Common myeloid progenitor, CD34-positive (primary cell): ENCODE data around the gene ZBTB4.

Experiments used
- CTCF ChIA-PET: fragments of 350-600 bp; sonication (Branson Sonifier 250); formaldehyde crosslinking; loops from one replicate; lab custom pipeline; 2021; ENCODE audit warnings: antibody characterized with exemption; lab: Charles Lee
- POLR2A ChIA-PET: fragments of 350-600 bp; sonication (Branson Sonifier 250); formaldehyde crosslinking; loops from one replicate; lab custom pipeline; 2021; ENCODE audit warnings: antibody characterized with exemption; lab: Charles Lee
- DNase-seq, 3 donors: peaks; one replicate each; pipeline versions ENCODE4 v3.0.0 to v3.0.0-alpha.2; 2013
- H3K27ac ChIP-seq, 2 experiments: 1 replicate in 1 of 2; 2 replicates in 1 of 2; pipeline ENCODE4 v1.7.0; 2013; ENCODE audit warnings: inconsistent platforms in 2 of 2, low read length in 2 of 2, mild to moderate bottlenecking in 2 of 2, low read depth in 1 of 2, moderate library complexity in 1 of 2; ENCODE audit not compliant: severe bottlenecking in 2 of 2, insufficient read depth in 1 of 2, poor library complexity in 1 of 2
- H3K27me3 ChIP-seq, 5 experiments: replicated peaks in 2 of 5; 1 replicate in 3 of 5; 2 replicates in 2 of 5; pipeline versions ENCODE4 v1.6.1 to v1.7.0; 2013; ENCODE audit warnings: low read length in 4 of 5, mild to moderate bottlenecking in 2 of 5, moderate library complexity in 2 of 5, inconsistent platforms in 1 of 5; ENCODE audit not compliant: insufficient read depth in 5 of 5, control insufficient read depth in 4 of 5
- H3K36me3 ChIP-seq, 4 experiments: 1 replicate in 2 of 4; 2 replicates in 2 of 4; pipeline versions ENCODE4 v1.6.1 to v1.7.0; 2013; ENCODE audit warnings: low read length in 3 of 4, control low read depth in 1 of 4, mild to moderate bottlenecking in 1 of 4; ENCODE audit not compliant: control insufficient read depth in 4 of 4, insufficient read depth in 4 of 4
- H3K4me1 ChIP-seq, 4 experiments: 1 replicate in 3 of 4; 2 replicates in 1 of 4; pipeline versions ENCODE4 v1.6.1 to v1.7.1; 2013; ENCODE audit warnings: low read length in 3 of 4, mild to moderate bottlenecking in 3 of 4, control low read depth in 1 of 4, inconsistent platforms in 1 of 4, moderate library complexity in 1 of 4; ENCODE audit not compliant: control insufficient read depth in 4 of 4, insufficient read depth in 4 of 4; ENCODE audit errors: control extremely low read depth in 1 of 4
- H3K4me3 ChIP-seq, 7 experiments: 1 replicate in 4 of 7; 2 replicates in 3 of 7; pipeline versions ENCODE4 v1.5.1 to v1.7.0; 2013; ENCODE audit warnings: mild to moderate bottlenecking in 7 of 7, low read length in 6 of 7, moderate library complexity in 6 of 7, inconsistent platforms in 2 of 7, low read depth in 2 of 7, control low read depth in 1 of 7; ENCODE audit not compliant: insufficient read depth in 4 of 7, control insufficient read depth in 1 of 7; ENCODE audit errors: extremely low read depth in 1 of 7
- H3K9me3 ChIP-seq, 5 experiments: 1 replicate in 4 of 5; 2 replicates in 1 of 5; pipeline versions ENCODE4 v1.6.1 to v1.7.1; 2013; ENCODE audit warnings: low read length in 4 of 5, mild to moderate bottlenecking in 2 of 5, inconsistent platforms in 1 of 5, low read depth in 1 of 5, moderate library complexity in 1 of 5; ENCODE audit not compliant: control insufficient read depth in 4 of 5, insufficient read depth in 2 of 5; ENCODE audit errors: control extremely low read depth in 1 of 5
- WGBS: methylation state at CpG from one replicate; pipeline ENCODE4 v1.1.5; 2013; ENCODE audit not compliant: insufficient coverage; 5-methylcytosine and 5-hydroxymethylcytosine counted together

ZBTB4 gene

GRCh38 chr17:7465597-7466275, 13.7 kb downstream of the ZBTB4 start:
- ChIA-PET CTCF (interaction anchor here (0.6 to 2.0 kb wide), 5 partner anchors 8 to 110 kb away, joined by 3 to 7 read pairs (median 3); no protein-coding TSS in a partner anchor), POLR2A (interaction anchor here (0.6 to 1.4 kb wide), 4 partner anchors 10 to 21 kb away, joined by 3 to 5 read pairs (median 4); partner anchors contain the start of genes CHRNB1 and ZBTB4)

GRCh38 chr17:7464081-7464480, 15.3 kb downstream of the ZBTB4 start:
- CTCF ChIA-PET, result interaction anchor here (0.8 to 1.9 kb wide), 2 partner anchors 15 to 97 kb away, joined by 3 to 6 read pairs; partner anchors contain the start of genes SENP3 and ZBTB4
- no peak for DNase-seq

More at GRCh38 chr17:7465597-7466275, 13.7 kb downstream of the ZBTB4 start:
- no peak for DNase-seq
- WGBS, result 95% methylated on average over 21 of the region's 33 CpGs
- no peaks in the 10 kb centered on the region for H3K9me3 ChIP-seq
- no peak overlapping the region for H3K27ac ChIP-seq
- no peaks in the 10 kb centered on the region for H3K27me3 ChIP-seq
- H3K4me1 ChIP-seq, result peaks cover 2 to 15% (median 13%) of the 10 kb centered on the region in 4 experiments
- H3K36me3 ChIP-seq, result peaks cover 0 to 58% (median 30%) of the 10 kb centered on the region in 4 experiments
- H3K4me3 ChIP-seq, result no peak overlapping the region

GRCh38 chr17:7463372-7463846, 16.0 kb downstream of the ZBTB4 start:
- CTCF ChIA-PET, result interaction anchor here (1.2 to 1.9 kb wide), 2 partner anchors 16 to 27 kb away, joined by 5 to 6 read pairs; partner anchors contain the start of gene ZBTB4
- POLR2A ChIA-PET, result interaction anchor here (1.2 to 3.3 kb wide), 2 partner anchors 13 to 15 kb away, joined by 3 to 12 read pairs; partner anchors contain the start of gene ZBTB4
- Histone ChIP-seq H3K27me3 (no peaks in the 10 kb centered on the region), H3K9me3 (no peaks in the 10 kb centered on the region), H3K36me3 (peaks cover 0 to 54% (median 32%) of the 10 kb centered on the region in 4 experiments), H3K27ac (no peak overlapping the region), H3K4me3 (no peak overlapping the region), H3K4me1 (peaks cover 2 to 15% (median 13%) of the 10 kb centered on the region in 4 experiments)
- WGBS, result 99% methylated on average over 12 of the region's 14 CpGs
- no peak for DNase-seq

More at GRCh38 chr17:7464081-7464480, 15.3 kb downstream of the ZBTB4 start:
- no peaks in the 10 kb centered on the region for H3K9me3 ChIP-seq
- H3K4me3 ChIP-seq, result no peak overlapping the region
- no peak overlapping the region for H3K27ac ChIP-seq
- peaks cover 0 to 58% (median 31%) of the 10 kb centered on the region in 4 experiments for H3K36me3 ChIP-seq
- peaks cover 2 to 15% (median 13%) of the 10 kb centered on the region in 4 experiments for H3K4me1 ChIP-seq
- WGBS, result 90% methylated on average over 9 of the region's 9 CpGs
- POLR2A ChIA-PET, result interaction anchor here (1.2 kb wide), 2 partner anchors 15 to 20 kb away, joined by 3 read pairs; partner anchors contain the start of gene ZBTB4
- no peaks in the 10 kb centered on the region for H3K27me3 ChIP-seq

- peaks cover 2 to 13% (median 11%) of the 10 kb centered on the region in 4 experiments for H3K4me1 ChIP-seq
- no peak overlapping the region for H3K27ac ChIP-seq
- no peaks in the 10 kb centered on the region for H3K9me3 ChIP-seq
- 97% methylated on average over 38 of the region's 44 CpGs for WGBS
- no peak for DNase-seq
- H3K36me3 ChIP-seq, result peaks cover 0 to 51% (median 32%) of the 10 kb centered on the region in 4 experiments
- ChIA-PET CTCF (interaction anchor here (1.2 to 2.4 kb wide), 3 partner anchors 13 to 26 kb away, joined by 5 to 20 read pairs (median 6); partner anchors contain the start of gene ZBTB4), POLR2A (interaction anchor here (1.1 to 3.3 kb wide), 4 partner anchors 10 to 22 kb away, joined by 3 to 12 read pairs (median 5); partner anchors contain the start of gene POLR2A)
- H3K27me3 ChIP-seq, result no peaks in the 10 kb centered on the region
- no peak overlapping the region for H3K4me3 ChIP-seq
Measured at GRCh38 chr17:7462474-7463371, 16.7 kb downstream of the ZBTB4 start.

- CTCF ChIA-PET, result interaction anchor here (0.9 to 2.4 kb wide), 2 partner anchors 9 to 14 kb away, joined by 5 to 20 read pairs; no protein-coding TSS in a partner anchor
Measured at GRCh38 chr17:7460850-7461660, 18.4 kb downstream of the ZBTB4 start.

More at GRCh38 chr17:7460850-7461660, 18.4 kb downstream of the ZBTB4 start:
- H3K9me3 ChIP-seq, result no peaks in the 10 kb centered on the region
- peaks cover 0 to 8% (median 6%) of the 10 kb centered on the region in 4 experiments for H3K4me1 ChIP-seq
- H3K27ac ChIP-seq, result no peak overlapping the region
- no peak overlapping the region for H3K4me3 ChIP-seq
- peaks cover 0 to 40% (median 28%) of the 10 kb centered on the region in 4 experiments for H3K36me3 ChIP-seq
- H3K27me3 ChIP-seq, result no peaks in the 10 kb centered on the region
- POLR2A ChIA-PET, result interaction anchor here (0.7 to 3.3 kb wide), 4 partner anchors 15 to 24 kb away, joined by 3 to 12 read pairs (median 4); partner anchors contain the start of genes POLR2A and ZBTB4
- no peak for DNase-seq
- 100% methylated on average over 4 of the region's 7 CpGs for WGBS
